Stomach (tissue), 9 donors: ENCODE data around the gene TMEM187. TPM values are rescaled to one million over a fixed set of nuclear protein-coding genes. Genes with fewer than 3 reads are reported as not detected.

Experiments used
- DNase-seq, 2 donors: peaks; one replicate each; pipeline versions ENCODE4 v3.0.0 to v3.0.0-alpha.2; 2013 to 2019
- H3K27ac ChIP-seq, 5 donors: fragments of 200-600 bp in 4 of 5; sonication (generic) in 4 of 5; one replicate each; pipeline ENCODE4 v1.5.1; 2013 to 2019; ENCODE audit warnings: mild to moderate bottlenecking in 1 of 5, moderate library complexity in 1 of 5
- H3K27me3 ChIP-seq, 3 donors: fragments of 200-600 bp; sonication (generic); one replicate each; pipeline ENCODE4 v1.5.1; 2017 to 2019; ENCODE audit warnings: mixed run types in 1 of 3
- H3K36me3 ChIP-seq, 4 donors: fragments of 200-600 bp; sonication (generic); 1 replicate in 3 of 4; 2 replicates in 1 of 4; pipeline ENCODE4 v1.5.1; 2016 to 2019
- H3K4me1 ChIP-seq, 4 donors: fragments of 200-600 bp; sonication (generic); one replicate each; pipeline ENCODE4 v1.5.1; 2016 to 2019
- H3K4me3 ChIP-seq, 4 donors: fragments of 200-600 bp; sonication (generic) in 3 of 4; one replicate each; pipeline ENCODE4 v1.5.1; 2016 to 2019; ENCODE audit warnings: mild to moderate bottlenecking in 1 of 4
- H3K9me3 ChIP-seq, 4 donors: fragments of 200-600 bp; sonication (generic); one replicate each; pipeline ENCODE4 v1.5.1; 2016 to 2019
- CTCF ChIP-seq, 7 experiments: fragments of 450-650 bp in 4 of 7; fragments of 200-600 bp in 3 of 7; sonication (generic) in 3 of 7; IDR thresholded peaks; one replicate each; pipeline ENCODE4 v1.5.1; 2016 to 2019; ENCODE audit warnings: antibody characterized with exemption in 7 of 7, control low read depth in 2 of 7, mild to moderate bottlenecking in 1 of 7
- EP300 ChIP-seq: sonication (generic); formaldehyde crosslinking; IDR thresholded peaks from one replicate; pipeline ENCODE4 v1.6.1; 2017; ENCODE audit warnings: antibody characterized with exemption
- POLR2A ChIP-seq, 4 donors: fragments of 450-650 bp; IDR thresholded peaks; one replicate each; pipeline ENCODE4 v1.6.1; 2016; ENCODE audit warnings: antibody characterized with exemption in 4 of 4, control low read depth in 2 of 4, mild to moderate bottlenecking in 1 of 4, moderate library complexity in 1 of 4
- POLR2AphosphoS5 ChIP-seq, 3 donors: sonication (generic); formaldehyde crosslinking; IDR thresholded peaks; one replicate each; pipeline ENCODE4 v1.6.1; 2016; ENCODE audit warnings: antibody characterized with exemption in 3 of 3
- WGBS, 5 donors: extraction: QIAGEN DNeasy Blood & Tissue Kit in 3 of 5; methylation state at CpG; one replicate each; pipeline versions ENCODE4 v1.1.5 to v1.1.7; 2013 to 2018; 5-methylcytosine and 5-hydroxymethylcytosine counted together
- intact Hi-C: fragments of 100-400 bp; cut with DNase I; formaldehyde crosslinking; loops from one replicate; pipeline ENCODE4 v1.15.1; 2023; ENCODE audit warnings: low total_unique reads
- polyA plus RNA-seq, 3 donors: library from polyadenylated mRNA; stranded (reverse); fragments of 200-250 nt; gene quantifications; one replicate each; pipeline ENCODE4 v1.2.3, GENCODE V29; 2013
- total RNA-seq, 5 donors: library from RNA; depleted of rRNA; stranded (reverse); fragments of >200 nt; gene quantifications; one replicate each; pipeline versions ENCODE4 v1.1.0 to v1.2.3, GENCODE V29; 2014 to 2016
- donor health status: healthy with polysubstance abuse.
- donor health status: Bipolar disorder and iron deficiency.
- donor health status: healthy.

TMEM187 gene
- total and polyA plus RNA-seq, 8 donors, result 0.89 to 16.2 (median 4.6) TPM; not detected in 1

GRCh38 chrX:154023276-154024000 lies 50.9 kb downstream of the TMEM187 start:
- intact Hi-C loops, result no loop called here
- peak overlapping the region in 3 of 5 donors; percentile 1 to 27 (median 18) for H3K27ac ChIP-seq
- H3K4me3 ChIP-seq, result no peak overlapping the region
- 52 to 74% (median 61%) methylated on average over 9 to 27 of the region's 27 CpGs for WGBS, 5 donors
- TF ChIP-seq POLR2AphosphoS5 (IDR thresholded peaks at IDR 0.05) (no peak), POLR2A (IDR thresholded peaks at IDR 0.05) (no peak), CTCF (IDR thresholded peaks at IDR 0.05) (no peak), EP300 (no peak)
- H3K9me3 ChIP-seq, result no peaks in the 10 kb centered on the region
- peaks cover 5 to 47% (median 29%) of the 10 kb centered on the region in 4 donors for H3K4me1 ChIP-seq
- H3K36me3 ChIP-seq, result peaks cover 0 to 16% (median 11%) of the 10 kb centered on the region in 4 donors
- DNase-seq, result no peak
- H3K27me3 ChIP-seq, result peaks cover 0 to 5% (median 0%) of the 10 kb centered on the region in 3 donors

GRCh38 chrX:154024271-154024670 lies 51.7 kb downstream of the TMEM187 start:
- 78 to 98% (median 93%) methylated on average over 7 to 15 of the region's 15 CpGs for WGBS, 5 donors
- no peak for DNase-seq
- H3K36me3 ChIP-seq, result peaks cover 0 to 23% (median 16%) of the 10 kb centered on the region in 4 donors
- no peak overlapping the region for H3K4me3 ChIP-seq
- peaks cover 0 to 47% (median 25%) of the 10 kb centered on the region in 4 donors for H3K4me1 ChIP-seq
- TF ChIP-seq POLR2A (IDR thresholded peaks at IDR 0.05) (no peak), POLR2AphosphoS5 (IDR thresholded peaks at IDR 0.05) (no peak)
- no peaks in the 10 kb centered on the region for H3K9me3 ChIP-seq
- intact Hi-C loops, result no loop called here
- H3K27me3 ChIP-seq, result peaks cover 0 to 5% (median 0%) of the 10 kb centered on the region in 3 donors
- peak overlapping the region in 1 of 5 donors; percentile 27 for H3K27ac ChIP-seq

GRCh38 chrX:154025230-154025629 lies 52.7 kb downstream of the TMEM187 start:
- TF ChIP-seq POLR2AphosphoS5 (IDR thresholded peaks at IDR 0.05), result no peak
- no peak for TF ChIP-seq POLR2A (IDR thresholded peaks at IDR 0.05)
- TF ChIP-seq EP300, result no peak
- TF ChIP-seq CTCF (IDR thresholded peaks at IDR 0.05), result no peak
- WGBS, 5 donors, result 67 to 83% (median 72%) methylated on average over 6 to 8 of the region's 8 CpGs
- Histone ChIP-seq H3K4me3 (no peak overlapping the region), H3K36me3 (peaks cover 1 to 33% (median 25%) of the 10 kb centered on the region in 4 donors), H3K9me3 (no peaks in the 10 kb centered on the region), H3K27ac (no peak overlapping the region), H3K4me1 (peaks cover 0 to 48% (median 24%) of the 10 kb centered on the region in 4 donors), H3K27me3 (peaks cover 0 to 5% (median 0%) of the 10 kb centered on the region in 3 donors)
- DNase-seq, result no peak
- intact Hi-C loops, result no loop called here

GRCh38 chrX:154026136-154027021 lies 53.8 kb downstream of the TMEM187 start:
- TF ChIP-seq EP300, result no peak
- no peak for TF ChIP-seq POLR2AphosphoS5 (IDR thresholded peaks at IDR 0.05)
- TF ChIP-seq POLR2A (IDR thresholded peaks at IDR 0.05), result no peak
- no peak for TF ChIP-seq CTCF (IDR thresholded peaks at IDR 0.05)
- DNase-seq, result no peak
- Histone ChIP-seq H3K4me3 (no peak overlapping the region), H3K27me3 (peaks cover 0 to 5% (median 0%) of the 10 kb centered on the region in 3 donors), H3K9me3 (no peaks in the 10 kb centered on the region), H3K4me1 (peaks cover 0 to 37% (median 13%) of the 10 kb centered on the region in 4 donors), H3K36me3 (peaks cover 4 to 44% (median 37%) of the 10 kb centered on the region in 4 donors), H3K27ac (no peak overlapping the region)
- intact Hi-C loops, result no loop called here
- WGBS, 5 donors, result 84 to 97% (median 88%) methylated on average over 9 to 21 of the region's 21 CpGs
